ENCODE measurements around the gene AKT2.

The AKT2 gene

DNA sequence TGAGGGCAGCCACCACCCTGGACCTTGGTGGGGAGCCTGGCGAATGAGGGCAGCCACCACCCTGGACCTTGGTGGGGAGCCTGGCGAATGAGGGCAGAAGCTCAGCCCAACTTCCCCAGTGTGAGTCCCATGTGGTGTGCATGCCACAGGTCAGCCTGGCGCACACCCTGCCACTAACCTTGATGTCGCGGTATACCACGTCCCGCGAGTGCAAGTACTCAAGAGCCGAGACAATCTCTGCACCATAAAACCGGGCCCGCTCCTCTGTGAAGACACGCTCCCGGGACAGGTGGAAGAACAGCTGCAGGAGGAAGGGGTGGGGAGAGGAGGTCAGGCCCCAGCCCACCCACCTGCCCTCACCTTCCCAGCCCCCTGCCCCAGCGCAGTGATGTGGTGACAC lies 47.4 kb downstream of the AKT2 start:
- no peak overlapping the region for H3K9ac ChIP-seq (ENCODE audit: low read depth, low read length)
- no peak for TF ChIP-seq EZH2 (IDR thresholded peaks at IDR 0.05; ENCODE audit: borderline replicate concordance, low read depth, low read length, severe bottlenecking)
- TF ChIP-seq, protein P1, sequence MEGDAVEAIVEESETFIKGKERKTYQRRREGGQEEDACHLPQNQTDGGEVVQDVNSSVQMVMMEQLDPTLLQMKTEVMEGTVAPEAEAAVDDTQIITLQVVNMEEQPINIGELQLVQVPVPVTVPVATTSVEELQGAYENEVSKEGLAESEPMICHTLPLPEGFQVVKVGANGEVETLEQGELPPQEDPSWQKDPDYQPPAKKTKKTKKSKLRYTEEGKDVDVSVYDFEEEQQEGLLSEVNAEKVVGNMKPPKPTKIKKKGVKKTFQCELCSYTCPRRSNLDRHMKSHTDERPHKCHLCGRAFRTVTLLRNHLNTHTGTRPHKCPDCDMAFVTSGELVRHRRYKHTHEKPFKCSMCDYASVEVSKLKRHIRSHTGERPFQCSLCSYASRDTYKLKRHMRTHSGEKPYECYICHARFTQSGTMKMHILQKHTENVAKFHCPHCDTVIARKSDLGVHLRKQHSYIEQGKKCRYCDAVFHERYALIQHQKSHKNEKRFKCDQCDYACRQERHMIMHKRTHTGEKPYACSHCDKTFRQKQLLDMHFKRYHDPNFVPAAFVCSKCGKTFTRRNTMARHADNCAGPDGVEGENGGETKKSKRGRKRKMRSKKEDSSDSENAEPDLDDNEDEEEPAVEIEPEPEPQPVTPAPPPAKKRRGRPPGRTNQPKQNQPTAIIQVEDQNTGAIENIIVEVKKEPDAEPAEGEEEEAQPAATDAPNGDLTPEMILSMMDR (IDR thresholded peaks at IDR 0.05; ENCODE audit: borderline replicate concordance, extremely low read depth, low read length, poor library complexity, severe bottlenecking) = no peak
- H3K36me3 ChIP-seq (ENCODE audit: insufficient read depth, low read length) = peaks cover 97% of the 10 kb centered on the region
- ATAC-seq (ENCODE audit: insufficient read depth, low read depth) = no peak
- H3K27ac ChIP-seq (ENCODE audit: low read length) = no peak overlapping the region
- peaks cover 24% of the 10 kb centered on the region for H4K20me1 ChIP-seq (ENCODE audit: insufficient read depth, low read length)
- H2AFZ ChIP-seq (ENCODE audit: low read depth, low read length) = no peak overlapping the region
- DNase-seq = no peak
- H3K4me2 ChIP-seq (ENCODE audit: insufficient read depth, low read length) = no peak overlapping the region
- H3K27me3 ChIP-seq (ENCODE audit: insufficient read depth, low read length, poor library complexity) = no peaks in the 10 kb centered on the region
- no peaks in the 10 kb centered on the region for H3K9me3 ChIP-seq (ENCODE audit: insufficient read depth, low read length, severe bottlenecking)
- H3K4me1 ChIP-seq (ENCODE audit: insufficient read depth, low read length) = no peaks in the 10 kb centered on the region
- H3K79me2 ChIP-seq (ENCODE audit: insufficient read depth, low read length) = no peaks in the 10 kb centered on the region
- no peak overlapping the region for H3K4me3 ChIP-seq (ENCODE audit: low read depth in 1 of 2, low read length in 2 of 2)

DNA sequence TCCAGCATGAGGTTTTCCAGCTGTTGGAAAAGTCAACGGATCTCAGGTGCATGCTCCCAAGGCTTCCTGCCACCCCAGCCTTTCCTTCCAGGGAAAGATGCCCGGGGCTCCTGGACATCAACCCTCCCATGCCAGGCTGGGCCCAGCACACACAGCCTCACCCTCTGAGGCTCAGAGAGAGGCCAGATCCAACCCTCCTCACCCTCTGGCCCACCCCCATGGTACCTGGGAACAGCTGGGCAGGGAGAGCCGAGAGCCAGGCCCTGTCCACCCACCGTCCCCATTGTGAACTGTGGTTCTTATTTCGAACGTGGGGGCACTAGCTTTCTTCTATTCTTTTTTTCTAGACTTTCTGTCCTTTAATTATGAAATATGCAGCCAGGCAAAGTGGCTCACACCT lies 48.8 kb downstream of the AKT2 start:
- DNase-seq (no peak), ATAC-seq (ENCODE audit: insufficient read depth, low read depth) (no peak)
- H3K4me1 ChIP-seq (ENCODE audit: insufficient read depth, low read length) = no peaks in the 10 kb centered on the region
- no peak overlapping the region for H3K4me3 ChIP-seq (ENCODE audit: low read depth in 1 of 2, low read length in 2 of 2)
- no peak overlapping the region for H2AFZ ChIP-seq (ENCODE audit: low read depth, low read length)
- peaks cover 88% of the 10 kb centered on the region for H3K36me3 ChIP-seq (ENCODE audit: insufficient read depth, low read length)
- H3K4me2 ChIP-seq (ENCODE audit: insufficient read depth, low read length) = no peak overlapping the region
- no peak overlapping the region for H3K27ac ChIP-seq (ENCODE audit: low read length)
- TF ChIP-seq, protein P1 (IDR thresholded peaks at IDR 0.05; ENCODE audit: borderline replicate concordance, extremely low read depth, low read length, poor library complexity, severe bottlenecking) = no peak
- TF ChIP-seq EZH2 (IDR thresholded peaks at IDR 0.05; ENCODE audit: borderline replicate concordance, low read depth, low read length, severe bottlenecking) = no peak
- peaks cover 18% of the 10 kb centered on the region for H4K20me1 ChIP-seq (ENCODE audit: insufficient read depth, low read length)
- H3K79me2 ChIP-seq (ENCODE audit: insufficient read depth, low read length) = no peaks in the 10 kb centered on the region
- no peaks in the 10 kb centered on the region for H3K9me3 ChIP-seq (ENCODE audit: insufficient read depth, low read length, severe bottlenecking)
- H3K27me3 ChIP-seq (ENCODE audit: insufficient read depth, low read length, poor library complexity) = no peaks in the 10 kb centered on the region
- no peak overlapping the region for H3K9ac ChIP-seq (ENCODE audit: low read depth, low read length)

- Histone ChIP-seq H4K20me1 (ENCODE audit: insufficient read depth, low read length) (peaks cover 18% of the 10 kb centered on the region), H3K27me3 (ENCODE audit: insufficient read depth, low read length, poor library complexity) (no peaks in the 10 kb centered on the region), H3K9ac (ENCODE audit: low read depth, low read length) (no peak overlapping the region), H3K4me3 (ENCODE audit: low read depth in 1 of 2, low read length in 2 of 2) (no peak overlapping the region), H3K9me3 (ENCODE audit: insufficient read depth, low read length, severe bottlenecking) (no peaks in the 10 kb centered on the region), H2AFZ (ENCODE audit: low read depth, low read length) (no peak overlapping the region), H3K27ac (ENCODE audit: low read length) (no peak overlapping the region), H3K4me2 (ENCODE audit: insufficient read depth, low read length) (no peak overlapping the region), H3K4me1 (ENCODE audit: insufficient read depth, low read length) (no peaks in the 10 kb centered on the region), H3K79me2 (ENCODE audit: insufficient read depth, low read length) (no peaks in the 10 kb centered on the region), H3K36me3 (ENCODE audit: insufficient read depth, low read length) (peaks cover 84% of the 10 kb centered on the region)
- ATAC-seq (ENCODE audit: insufficient read depth, low read depth) (no peak), DNase-seq (no peak)
- TF ChIP-seq, protein P1 (IDR thresholded peaks at IDR 0.05; ENCODE audit: borderline replicate concordance, extremely low read depth, low read length, poor library complexity, severe bottlenecking) = no peak
- no peak for TF ChIP-seq EZH2 (IDR thresholded peaks at IDR 0.05; ENCODE audit: borderline replicate concordance, low read depth, low read length, severe bottlenecking)
Measured at GRCh38 chr19:40236026-40236355, 49.2 kb downstream of the AKT2 start.
